Right lobe of liver (tissue), 6 donors: Measurements from ENCODE around the gene CCL17. TPM values are rescaled to one million over a fixed set of nuclear protein-coding genes. Genes with fewer than 3 reads are reported as not detected.

ENCODE experiments used
- ATAC-seq, 4 donors: fragments of 200-7000 bp; cut with Tn5 transposase; one replicate each; pipeline ENCODE4 v1.9.1; 2020; ENCODE audit warnings: mild to moderate bottlenecking in 4 of 4, moderate library complexity in 4 of 4
- DNase-seq, 3 donors: peaks; one replicate each; pipeline ENCODE4 v3.0.0-alpha.2; 2020
- H3K27ac ChIP-seq, 3 donors: fragments of 200-600 bp; one replicate each; pipeline ENCODE4 v1.8.0; 2022
- H3K27me3 ChIP-seq, 2 donors: fragments of 200-600 bp; one replicate each; pipeline ENCODE4 v1.8.0; 2022
- H3K36me3 ChIP-seq, 4 donors: fragments of 200-600 bp; sonication (generic) in 1 of 4; one replicate each; pipeline versions ENCODE4 v1.5.1 to v1.8.0; 2017 to 2022; ENCODE audit warnings: control low read depth in 1 of 4
- H3K4me1 ChIP-seq, 4 donors: fragments of 200-600 bp; sonication (generic) in 1 of 4; one replicate each; pipeline versions ENCODE4 v1.5.1 to v1.8.0; 2017 to 2022; ENCODE audit warnings: control low read depth in 1 of 4
- H3K4me3 ChIP-seq, 3 donors: fragments of 200-600 bp; one replicate each; pipeline ENCODE4 v1.8.0; 2022
- H3K9me3 ChIP-seq, 4 donors: fragments of 200-600 bp; sonication (generic) in 1 of 4; one replicate each; pipeline versions ENCODE4 v1.5.1 to v1.8.0; 2017 to 2022; ENCODE audit warnings: control low read depth in 1 of 4
- CTCF ChIP-seq, 4 donors: fragments of 200-600 bp in 3 of 4; fragments of 450-650 bp in 1 of 4; IDR thresholded peaks; one replicate each; pipeline versions ENCODE4 v1.5.1 to v1.8.0; 2016 to 2022; ENCODE audit warnings: antibody characterized with exemption in 4 of 4, mild to moderate bottlenecking in 2 of 4
- POLR2A ChIP-seq: fragments of 450-650 bp; IDR thresholded peaks from one replicate; pipeline ENCODE4 v1.6.1; 2017; ENCODE audit warnings: antibody characterized with exemption, mild to moderate bottlenecking
- WGBS: methylation state at CpG from one replicate; pipeline ENCODE4 v1.1.6; 2018; ENCODE audit warnings: low coverage, low lambda C conversion rate; ENCODE audit not compliant: insufficient coverage; ENCODE audit errors: missing lambda C conversion rate; 5-methylcytosine and 5-hydroxymethylcytosine counted together
- intact Hi-C, 2 donors: fragments of 100-400 bp; cut with DNase I; formaldehyde crosslinking; loops; one replicate each; pipeline versions ENCODE4 v1.11.2 to v1.14.1; 2022
- total RNA-seq, 6 experiments: library from RNA; depleted of rRNA in 2 of 6; stranded (reverse); fragments of >200 nt in 2 of 6; fragmentation: NEBNext Ultra II Directional in 3 of 6; extraction: Animal tissue kit (Norgen Biotek cat#: 25700) in 3 of 6; gene quantifications; one replicate each; pipeline versions ENCODE4 v1.1.0 to v1.2.4, GENCODE V29; 2016 to 2023
- donor health status: DM: no; HTN: yes; CAD: no.
- donor health status: DM: no; HTN: no; CAD: no.
- donor health status: DM: no; HTN: no; CAD: no.
- donor health status: DM: no; HTN: yes; CAD: no.
- donor health status: DM: no; HTN: yes; CAD: no.

CCL17 gene
- total RNA-seq, 6 experiments from 2014 or later: not detected

GRCh38 chr16:57409870-57410587 lies 5.5 kb downstream of the CCL17 start:
- 33% methylated on average over 3 of the region's 14 CpGs for WGBS
- Histone ChIP-seq H3K4me3 (no peak overlapping the region), H3K4me1 (no peaks in the 10 kb centered on the region), H3K36me3 (no peaks in the 10 kb centered on the region), H3K9me3 (no peaks in the 10 kb centered on the region), H3K27ac (no peak overlapping the region), H3K27me3 (no peaks in the 10 kb centered on the region)
- TF ChIP-seq POLR2A: no peak
- TF ChIP-seq CTCF (IDR thresholded peaks at IDR 0.05): no peak
- intact Hi-C loops: loop anchor here in 1 of 2 donors (5.0 kb wide), 1 partner anchor 98 kb away; no protein-coding TSS in a partner anchor
- DNase-seq (no peak), ATAC-seq (peak in 2 of 4 donors; percentile 7 to 39)

GRCh38 chr16:57411362-57411976 lies 6.9 kb downstream of the CCL17 start:
- WGBS: no CpG with 5 or more reads among the region's 12 CpGs
- H3K4me3 ChIP-seq: no peak overlapping the region
- no peaks in the 10 kb centered on the region for H3K4me1 ChIP-seq
- DNase-seq (no peak), ATAC-seq (no peak)
- no peaks in the 10 kb centered on the region for H3K36me3 ChIP-seq
- no peaks in the 10 kb centered on the region for H3K27me3 ChIP-seq
- no peaks in the 10 kb centered on the region for H3K9me3 ChIP-seq
- no peak overlapping the region for H3K27ac ChIP-seq
- intact Hi-C loops: no loop called here
- TF ChIP-seq CTCF (IDR thresholded peaks at IDR 0.05) (no peak), POLR2A (no peak)

GRCh38 chr16:57412584-57412983 lies 8.0 kb downstream of the CCL17 start:
- H3K27ac ChIP-seq: no peak overlapping the region
- H3K4me3 ChIP-seq: no peak overlapping the region
- H3K27me3 ChIP-seq: no peaks in the 10 kb centered on the region
- peaks cover 0 to 8% (median 3%) of the 10 kb centered on the region in 4 donors for H3K4me1 ChIP-seq
- TF ChIP-seq POLR2A (no peak), CTCF (IDR thresholded peaks at IDR 0.05) (no peak)
- H3K36me3 ChIP-seq: no peaks in the 10 kb centered on the region
- DNase-seq (no peak), ATAC-seq (no peak)
- intact Hi-C loops: no loop called here
- no CpG with 5 or more reads among the region's 9 CpGs for WGBS
- no peaks in the 10 kb centered on the region for H3K9me3 ChIP-seq

GRCh38 chr16:57413301-57413730 lies 8.7 kb downstream of the CCL17 start:
- Histone ChIP-seq H3K4me3 (no peak overlapping the region), H3K4me1 (peaks cover 0 to 13% (median 5%) of the 10 kb centered on the region in 4 donors), H3K27me3 (no peaks in the 10 kb centered on the region), H3K27ac (no peak overlapping the region), H3K9me3 (no peaks in the 10 kb centered on the region), H3K36me3 (no peaks in the 10 kb centered on the region)
- no peak for TF ChIP-seq POLR2A
- no peak for ATAC-seq
- DNase-seq: no peak
- 67% methylated on average over 1 of the region's 5 CpGs for WGBS
- intact Hi-C loops: no loop called here

GRCh38 chr16:57413733-57414132 lies 9.2 kb downstream of the CCL17 start:
- 44% methylated on average over 5 of the region's 7 CpGs for WGBS
- no peak for TF ChIP-seq CTCF (IDR thresholded peaks at IDR 0.05)
- no peak for TF ChIP-seq POLR2A
- Histone ChIP-seq H3K27ac (no peak overlapping the region), H3K27me3 (no peaks in the 10 kb centered on the region), H3K4me1 (peaks cover 0 to 17% (median 8%) of the 10 kb centered on the region in 4 donors), H3K9me3 (no peaks in the 10 kb centered on the region), H3K36me3 (no peaks in the 10 kb centered on the region), H3K4me3 (no peak overlapping the region)
- no peak for ATAC-seq
- intact Hi-C loops: loop anchor here in 1 of 2 donors (2.0 kb wide), 1 partner anchor 113 kb away; no protein-coding TSS in a partner anchor
- no peak for DNase-seq
